MM.1S (cell line): ENCODE data around the gene BOD1.

ENCODE experiments used
- DNase-seq: peaks from one replicate; pipeline ENCODE4 v3.0.0-alpha.2; 2015
- H2AFZ ChIP-seq: fragments of 300-600 bp; sonication (generic); 2 replicates; pipeline ENCODE4 v1.6.0; 2016; ENCODE audit warnings: antibody characterized with exemption, low read length
- H3F3A ChIP-seq: fragments of 300-600 bp; sonication (generic); 2 replicates; pipeline ENCODE4 v1.6.1; 2016; ENCODE audit warnings: mild to moderate bottlenecking, antibody characterized with exemption, low read length, moderate library complexity, mixed read lengths; ENCODE audit not compliant: insufficient read depth
- H3K27ac ChIP-seq: fragments of 300-600 bp; sonication (generic); 2 replicates; pipeline ENCODE4 v1.5.1; 2016; ENCODE audit warnings: mild to moderate bottlenecking, low read length
- H3K27me3 ChIP-seq: fragments of 300-600 bp; sonication (generic); replicated peaks from 2 replicates; pipeline ENCODE4 v1.6.0; 2016; ENCODE audit warnings: low read length; ENCODE audit not compliant: insufficient read depth
- H3K36me3 ChIP-seq: fragments of 300-600 bp; sonication (generic); replicated peaks from 2 replicates; pipeline ENCODE4 v1.6.1; 2016; ENCODE audit warnings: mild to moderate bottlenecking, low read length, mixed read lengths; ENCODE audit not compliant: insufficient read depth
- H3K4me1 ChIP-seq: fragments of 300-600 bp; sonication (generic); 2 replicates; pipeline ENCODE4 v1.6.1; 2016; ENCODE audit warnings: low read length, mixed read lengths
- H3K4me2 ChIP-seq: fragments of 300-600 bp; sonication (generic); 2 replicates; pipeline ENCODE4 v1.6.0; 2016; ENCODE audit warnings: low read depth, low read length
- H3K4me3 ChIP-seq: fragments of 300-600 bp; sonication (generic); 2 replicates; pipeline ENCODE4 v1.5.1; 2016; ENCODE audit warnings: low read length, mixed read lengths
- H3K79me2 ChIP-seq: fragments of 300-600 bp; sonication (generic); 2 replicates; pipeline ENCODE4 v1.6.1; 2016; ENCODE audit warnings: mixed run types, low read length, mixed read lengths
- H3K9ac ChIP-seq: fragments of 300-600 bp; sonication (generic); 2 replicates; pipeline ENCODE4 v1.6.1; 2016; ENCODE audit warnings: low read length, mixed read lengths
- H3K9me2 ChIP-seq: fragments of 300-600 bp; sonication (generic); replicated peaks from 2 replicates; pipeline ENCODE4 v1.6.1; 2016; ENCODE audit warnings: mild to moderate bottlenecking, low read length, mixed read lengths; ENCODE audit not compliant: insufficient read depth
- H3K9me3 ChIP-seq: fragments of 300-600 bp; sonication (generic); replicated peaks from 2 replicates; pipeline ENCODE4 v1.6.1; 2016; ENCODE audit warnings: mild to moderate bottlenecking, low read length, mixed read lengths; ENCODE audit not compliant: insufficient read depth
- H4K20me1 ChIP-seq: fragments of 300-600 bp; sonication (generic); 2 replicates; pipeline ENCODE4 v1.6.1; 2016; ENCODE audit warnings: mild to moderate bottlenecking, low read length, moderate library complexity, mixed read lengths; ENCODE audit not compliant: insufficient read depth
- CTCF ChIP-seq: fragments of 300-600 bp; sonication (generic); IDR thresholded peaks from 2 replicates; pipeline ENCODE4 v1.5.1; 2016; ENCODE audit warnings: antibody characterized with exemption, low read length, mixed read lengths
- EZH2 ChIP-seq: fragments of 300-600 bp; sonication (generic); optimal IDR thresholded peaks from 2 replicates; pipeline ENCODE3; 2017; ENCODE audit warnings: low read depth, mild to moderate bottlenecking, antibody characterized with exemption, low read length, mixed read lengths
- EZH2phosphoT487 ChIP-seq: fragments of 300-600 bp; sonication (generic); IDR thresholded peaks from 2 replicates; pipeline ENCODE4 v1.6.1; 2018; ENCODE audit warnings: antibody characterized with exemption, low read length

The BOD1 gene

GRCh38 chr5:173659423-173659822, 43.0 kb upstream of the BOD1 start:
- Histone ChIP-seq H3K9me3 (no peaks in the 10 kb centered on the region), H3K4me2 (no peak overlapping the region), H3K9ac (no peak overlapping the region), H3K9me2 (no peaks in the 10 kb centered on the region), H3F3A (no peaks in the 10 kb centered on the region), H3K36me3 (no peaks in the 10 kb centered on the region), H3K27ac (no peak overlapping the region), H3K27me3 (no peaks in the 10 kb centered on the region), H3K79me2 (no peaks in the 10 kb centered on the region), H4K20me1 (no peaks in the 10 kb centered on the region), H3K4me3 (no peak overlapping the region), H2AFZ (no peak overlapping the region), H3K4me1 (no peaks in the 10 kb centered on the region)
- TF ChIP-seq EZH2phosphoT487 (no peak), EZH2 (no peak), CTCF (no peak)
- DNase-seq: no peak

DNA sequence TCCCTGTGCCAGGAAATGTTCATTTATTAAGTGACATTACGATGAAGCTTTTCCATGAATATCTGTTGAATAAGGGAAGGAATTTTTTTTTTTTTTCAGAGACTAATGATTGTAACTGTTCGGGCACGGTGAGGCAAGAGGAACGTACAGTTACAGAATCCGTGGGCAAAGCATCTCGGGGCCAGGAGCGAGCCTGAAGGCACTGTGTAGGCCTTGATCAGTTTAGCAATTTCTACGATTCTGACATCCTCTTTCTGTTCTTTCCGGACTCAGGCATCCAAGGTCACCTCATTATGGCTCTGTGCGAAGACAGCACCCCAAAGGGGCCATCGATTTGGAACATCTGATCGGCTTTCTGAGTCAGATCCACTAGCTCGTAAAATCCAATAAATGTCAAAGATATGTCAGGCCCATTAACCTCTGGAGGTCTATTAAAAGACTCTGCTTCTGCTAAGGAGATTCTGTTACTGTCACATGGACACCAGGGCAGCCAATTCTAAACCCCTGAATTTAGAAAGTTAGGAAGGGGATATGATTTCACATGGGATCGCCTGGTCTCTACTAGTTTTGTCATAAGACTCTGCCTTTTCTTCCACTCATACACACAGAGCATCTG, 41.4 kb upstream of the BOD1 start:
- no peak overlapping the region for H3K27ac ChIP-seq
- no peaks in the 10 kb centered on the region for H3F3A ChIP-seq
- H3K4me1 ChIP-seq: no peaks in the 10 kb centered on the region
- TF ChIP-seq CTCF: no peak
- no peak for TF ChIP-seq EZH2phosphoT487
- TF ChIP-seq EZH2: no peak
- no peaks in the 10 kb centered on the region for H4K20me1 ChIP-seq
- H3K4me3 ChIP-seq: no peak overlapping the region
- no peaks in the 10 kb centered on the region for H3K9me2 ChIP-seq
- no peaks in the 10 kb centered on the region for H3K79me2 ChIP-seq
- no peaks in the 10 kb centered on the region for H3K36me3 ChIP-seq
- no peak overlapping the region for H2AFZ ChIP-seq
- no peaks in the 10 kb centered on the region for H3K27me3 ChIP-seq
- no peak overlapping the region for H3K9ac ChIP-seq
- DNase-seq: no peak
- H3K4me2 ChIP-seq: no peak overlapping the region
- H3K9me3 ChIP-seq: no peaks in the 10 kb centered on the region

DNA sequence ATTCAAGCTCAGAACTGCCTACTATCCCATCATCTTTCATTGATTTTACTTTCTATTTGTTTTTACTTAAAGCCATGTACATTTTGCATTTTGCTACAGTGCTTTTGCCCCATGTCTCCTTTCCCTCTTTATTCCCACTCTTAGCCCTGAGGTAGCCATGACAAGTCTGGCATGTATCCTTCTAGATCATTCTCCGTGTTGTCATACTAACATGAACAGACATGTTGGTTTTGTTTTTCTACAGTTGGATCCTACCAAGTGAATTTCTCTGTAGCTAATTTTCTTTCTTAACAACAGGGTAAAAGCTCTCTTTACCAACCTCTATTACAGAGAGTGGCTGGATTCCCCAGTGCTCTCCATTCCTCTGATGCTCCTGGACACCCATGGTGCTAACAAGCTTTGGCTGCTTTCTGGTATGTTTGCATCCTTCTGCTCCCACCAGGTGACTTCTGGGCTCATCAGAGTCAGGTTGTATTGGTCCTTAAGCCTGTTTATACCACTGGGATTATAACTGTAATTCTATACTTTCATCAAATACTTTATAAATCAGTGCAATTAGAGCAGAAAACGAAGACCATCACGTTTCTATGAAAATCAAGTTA, 38.8 kb upstream of the BOD1 start:
- Histone ChIP-seq H4K20me1 (no peaks in the 10 kb centered on the region), H3K9ac (no peak overlapping the region), H3K9me3 (no peaks in the 10 kb centered on the region), H3K27me3 (no peaks in the 10 kb centered on the region), H3K36me3 (no peaks in the 10 kb centered on the region), H3F3A (no peaks in the 10 kb centered on the region), H3K27ac (no peak overlapping the region), H3K9me2 (no peaks in the 10 kb centered on the region), H3K4me1 (no peaks in the 10 kb centered on the region), H3K4me2 (no peak overlapping the region), H3K79me2 (no peaks in the 10 kb centered on the region), H2AFZ (no peak overlapping the region), H3K4me3 (no peak overlapping the region)
- DNase-seq: no peak
- TF ChIP-seq CTCF (no peak), EZH2 (no peak), EZH2phosphoT487 (no peak)
